GM19035 (cell line): Measurements from ENCODE around the gene LMTK2.
"Not testable (repeated sequence)": the region's sequence is repeated elsewhere in the genome, so short reads cannot be mapped to it uniquely, and the experiment has no call there.

Experiments
- ATAC-seq: cut with Tn5 transposase; IDR thresholded peaks from one replicate; pipeline ENCODE4 v1.9.1; 2021; ENCODE audit not compliant: unreplicated experiment

LMTK2 gene

DNA sequence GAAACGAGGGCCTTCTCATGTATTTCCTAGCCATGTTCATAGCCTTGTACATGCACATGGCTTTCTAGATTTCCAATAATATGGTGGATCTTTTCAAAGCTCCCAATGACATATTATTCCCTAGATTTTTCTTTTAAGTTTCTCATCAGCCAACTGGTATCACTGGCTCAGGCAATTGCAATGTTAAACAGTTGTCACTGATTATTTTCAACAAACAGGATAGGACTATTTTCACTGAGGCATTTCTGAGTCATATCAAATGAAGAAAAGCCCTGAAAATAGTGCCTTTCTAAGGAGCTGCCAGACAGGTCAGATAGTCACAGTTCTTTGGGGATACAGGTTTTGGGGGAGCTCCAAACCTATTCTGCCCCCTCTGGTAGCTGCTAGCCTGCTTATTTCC lies 4.5 kb upstream of the LMTK2 start:
- no peak for ATAC-seq

DNA sequence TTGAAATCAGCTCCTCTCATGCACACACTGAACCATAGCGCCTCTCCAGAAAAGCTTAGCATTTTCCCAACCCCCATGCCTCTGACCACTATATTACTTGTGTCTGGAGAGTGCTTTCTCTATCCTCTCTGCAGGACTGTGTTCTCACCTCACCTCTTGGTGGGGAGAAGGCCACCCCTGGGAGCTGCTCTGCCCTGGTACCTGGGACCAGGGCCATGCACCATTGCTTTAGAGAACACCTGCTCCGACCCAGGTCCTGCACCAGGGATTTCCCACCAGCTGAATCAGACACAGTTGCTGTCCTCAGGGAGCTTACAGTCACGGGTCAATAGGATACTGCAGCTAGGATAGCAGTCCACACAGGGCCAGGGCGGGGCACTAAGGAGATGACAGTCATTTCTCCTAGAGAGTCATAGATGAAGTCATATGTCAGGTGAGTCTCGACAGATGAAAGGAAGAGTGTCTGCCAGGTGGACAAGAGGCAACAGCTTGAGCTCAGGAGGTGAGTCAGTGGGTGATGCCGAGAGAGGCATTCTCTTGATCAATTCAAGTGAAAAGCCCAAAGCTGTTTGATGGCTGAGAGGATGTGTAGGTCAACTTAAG lies 619 bp upstream of the LMTK2 start:
- ATAC-seq, result peak; percentile 4

DNA sequence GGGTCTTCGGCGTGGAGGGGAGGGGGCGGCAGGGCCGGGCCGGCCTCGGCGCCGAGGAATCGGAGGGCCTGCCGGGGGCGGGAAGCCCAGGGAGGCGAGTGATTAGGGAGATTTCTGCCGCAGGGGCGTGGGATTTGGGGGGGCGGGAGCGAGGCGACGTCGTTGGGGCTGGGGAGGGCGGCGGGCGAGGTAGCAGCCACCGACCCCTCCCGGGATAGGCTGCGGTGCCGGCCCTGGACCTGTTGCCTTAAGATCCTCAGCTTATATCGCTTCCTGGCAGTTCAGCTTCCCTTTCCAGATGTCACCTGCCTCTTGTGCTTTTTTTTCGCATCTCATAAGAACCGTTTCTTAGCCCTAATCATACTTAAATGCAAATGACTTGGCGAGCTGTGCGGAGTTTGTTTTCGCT lies 655 bp downstream of the LMTK2 start:
- no peak for ATAC-seq

DNA sequence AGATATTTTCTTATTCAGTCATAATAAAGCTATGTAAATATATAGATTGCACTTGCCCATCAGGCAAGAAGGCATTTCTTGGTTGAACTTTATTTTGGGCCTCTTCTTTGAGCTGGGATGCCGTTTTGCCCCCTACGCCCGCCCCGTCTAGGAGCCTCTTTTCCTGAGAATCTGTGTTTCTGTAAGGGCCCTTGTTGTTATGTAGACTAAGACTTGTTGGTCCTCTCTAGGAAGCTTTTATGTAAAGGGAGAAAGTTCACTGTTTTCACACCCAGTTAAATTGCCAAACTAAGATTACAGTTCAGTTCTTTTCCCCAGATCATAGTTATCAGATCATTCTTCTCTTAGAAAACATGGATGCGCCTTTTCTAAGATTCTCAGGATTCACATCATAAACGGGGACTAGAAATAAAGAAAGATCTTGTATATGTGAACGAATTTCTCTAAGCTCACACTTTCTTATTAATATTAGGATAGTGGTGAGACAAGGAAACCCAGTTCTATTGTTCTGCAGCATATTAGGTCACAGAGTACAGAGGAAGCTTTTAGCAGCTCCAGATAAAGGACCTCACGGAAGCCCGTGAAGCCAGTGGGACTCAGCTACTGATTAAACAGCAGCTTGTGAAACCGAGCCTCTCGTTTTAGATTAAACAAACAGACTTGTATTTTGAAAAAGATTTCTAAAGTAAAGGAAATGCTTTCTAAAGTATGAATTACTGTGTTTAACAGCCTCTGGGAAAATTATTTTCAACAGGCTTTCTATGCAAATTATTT lies 3.8 kb downstream of the LMTK2 start:
- no peak for ATAC-seq

DNA sequence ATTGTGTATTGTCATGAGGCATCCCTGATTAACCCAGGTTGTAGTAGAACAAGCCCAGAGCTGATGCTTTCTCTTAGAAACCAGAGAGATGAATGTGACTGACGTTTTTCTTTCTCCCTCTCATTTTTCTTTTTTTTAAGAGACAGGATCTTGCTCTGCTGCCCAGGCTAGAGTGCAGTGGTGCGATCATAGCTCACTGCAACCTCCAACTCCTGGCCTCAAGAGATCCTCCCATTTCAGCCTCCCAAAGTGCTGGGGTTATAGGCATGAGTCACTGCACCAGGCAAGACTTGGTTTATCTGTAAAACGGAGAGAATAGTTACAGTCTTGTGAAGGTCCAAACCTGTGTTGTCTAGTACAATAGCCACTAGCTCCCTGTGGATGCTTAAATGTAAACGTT lies 5.4 kb downstream of the LMTK2 start:
- ATAC-seq, result no peak

DNA sequence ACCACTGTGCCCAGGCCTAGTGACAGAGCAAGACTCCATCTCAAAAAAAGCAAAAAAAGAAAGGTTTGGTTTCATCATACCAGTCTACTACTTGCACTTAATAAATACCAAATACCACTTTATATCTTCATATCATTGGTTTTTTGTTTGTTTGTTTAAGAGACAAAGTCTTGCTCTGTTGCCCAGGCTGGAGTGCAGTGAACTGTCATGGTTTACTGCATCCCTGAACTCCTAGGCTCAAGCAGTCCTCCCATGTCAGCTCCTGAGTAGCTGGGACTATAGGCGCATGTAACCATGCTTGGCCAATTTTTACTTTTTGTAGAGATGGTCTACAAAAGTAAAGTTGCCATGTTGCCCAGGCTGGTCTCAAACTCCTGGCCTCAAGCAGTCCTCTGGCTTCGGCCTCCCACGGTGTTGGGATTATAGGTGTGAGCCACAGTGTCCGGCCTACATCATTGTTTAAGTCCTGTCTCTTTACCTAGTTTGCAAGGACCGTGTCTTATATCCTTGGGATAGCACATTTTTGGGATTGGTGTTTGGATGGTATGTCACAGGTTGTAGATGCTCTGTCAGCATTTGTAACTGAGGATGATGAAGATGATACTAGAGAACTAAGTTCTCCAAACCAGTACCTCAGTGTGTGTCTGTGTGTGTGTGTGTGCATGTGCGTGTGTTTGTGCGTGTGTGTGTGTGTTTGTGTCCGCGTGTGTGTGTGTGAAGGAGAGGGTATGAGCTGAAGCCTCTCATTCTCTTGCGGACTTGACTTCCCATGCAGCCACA lies 9.3 kb downstream of the LMTK2 start:
- ATAC-seq, result no peak

DNA sequence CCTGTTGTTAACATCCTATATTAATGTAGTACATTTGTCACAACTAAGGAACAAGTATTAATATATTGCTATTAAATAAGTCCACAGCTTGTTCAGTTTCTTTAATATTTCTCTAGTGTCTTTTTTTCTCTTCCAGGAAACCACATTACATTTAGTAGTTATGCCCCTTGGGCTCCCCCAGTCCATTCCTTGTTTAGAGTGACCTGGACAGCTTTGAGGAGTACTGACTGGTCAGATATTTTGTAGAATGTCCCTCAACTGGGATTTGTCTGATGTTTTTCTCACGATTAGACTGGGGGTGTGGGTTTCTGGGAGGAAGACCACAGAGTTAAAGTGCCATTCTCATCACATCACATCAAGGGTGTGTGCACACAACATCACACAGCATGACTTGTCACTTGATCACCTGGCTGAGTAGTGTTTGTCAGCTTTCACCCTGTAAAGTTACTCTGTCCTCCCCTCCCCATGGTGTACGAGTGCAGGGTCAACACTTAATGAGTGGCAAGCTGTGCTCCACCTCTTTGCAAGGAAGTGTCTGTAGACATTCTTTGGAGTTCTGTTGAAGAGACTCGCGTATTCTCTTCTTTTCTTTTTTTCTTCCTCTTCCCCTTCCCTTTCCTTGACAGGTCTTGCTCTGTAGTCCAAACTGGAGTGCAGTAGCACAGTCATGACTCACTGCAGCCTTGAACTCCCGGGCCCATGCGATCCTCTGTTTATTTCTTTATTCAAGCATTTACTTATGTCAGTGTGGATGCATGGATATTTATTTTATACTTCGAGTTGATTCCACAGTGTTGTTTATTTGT lies 10.2 kb downstream of the LMTK2 start:
- ATAC-seq, result no peak

DNA sequence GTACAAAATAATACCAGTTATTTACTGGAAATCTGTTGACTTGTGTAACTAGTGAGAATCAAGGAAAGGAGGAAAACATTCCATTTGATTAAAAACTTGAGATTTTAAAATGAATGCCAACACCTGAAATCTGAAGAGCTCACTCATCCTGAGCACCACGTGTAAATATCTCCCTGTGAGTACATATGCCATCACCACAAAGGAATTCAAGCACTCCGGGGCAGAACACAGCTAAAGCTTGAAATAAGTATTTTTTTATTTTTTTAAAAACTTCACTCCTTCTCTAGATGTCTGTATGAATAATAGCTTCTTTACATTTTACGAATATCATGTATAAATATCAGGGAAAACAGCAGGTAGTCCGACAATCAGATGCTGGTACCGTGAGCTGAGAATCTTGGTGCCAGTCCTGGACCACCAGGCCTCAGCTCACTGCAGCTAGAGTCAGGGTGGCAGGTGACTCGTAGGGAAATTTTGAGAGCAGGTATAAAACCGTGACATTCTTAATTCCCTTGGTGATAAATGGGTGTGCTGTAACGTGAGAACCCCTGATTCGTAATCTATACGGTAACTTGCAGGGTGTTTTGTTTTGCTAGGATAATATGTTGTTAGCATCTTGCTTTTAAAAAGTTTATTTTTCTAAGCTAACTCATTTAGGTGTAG lies 12.7 kb downstream of the LMTK2 start:
- no peak for ATAC-seq

DNA sequence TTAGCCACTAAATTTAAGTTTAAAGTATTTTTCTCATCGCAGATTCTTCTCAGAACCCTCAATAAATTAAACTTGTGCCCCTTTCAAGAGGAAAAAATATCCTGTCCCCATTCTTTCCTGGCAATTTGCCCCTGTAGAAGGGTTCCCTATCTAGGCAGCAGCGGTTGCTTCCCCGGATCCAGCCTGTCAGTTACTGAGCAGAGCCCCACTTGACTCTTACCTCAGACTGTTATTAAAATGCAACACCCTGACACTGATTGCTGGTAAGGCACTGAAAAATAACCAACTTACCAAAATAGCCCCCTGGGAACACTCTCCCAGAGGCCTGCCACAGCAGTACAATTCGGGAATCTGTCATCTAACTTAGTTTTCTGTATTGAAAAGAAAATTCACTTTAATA lies 13.9 kb downstream of the LMTK2 start:
- ATAC-seq, result no peak

DNA sequence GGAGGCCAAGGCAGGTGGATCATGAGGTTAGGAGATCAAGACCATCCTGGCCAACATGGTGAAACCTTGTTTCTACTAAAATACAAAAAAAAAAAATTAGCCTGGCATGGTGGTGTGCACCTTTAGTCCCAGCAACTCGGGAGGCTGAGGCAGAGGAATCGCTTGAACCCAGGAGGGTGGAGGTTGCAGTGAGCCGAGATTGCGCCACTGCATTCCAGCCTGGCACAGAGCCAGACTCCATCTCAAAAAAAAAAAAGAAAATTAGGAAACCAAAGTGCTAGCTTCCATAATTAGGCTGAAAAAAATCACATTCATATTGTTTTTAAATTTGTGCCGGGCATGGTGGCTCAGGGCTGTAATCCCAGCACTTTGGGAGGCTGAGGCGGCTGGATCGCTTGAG lies 14.7 kb downstream of the LMTK2 start:
- ATAC-seq, result not testable (repeated sequence)

DNA sequence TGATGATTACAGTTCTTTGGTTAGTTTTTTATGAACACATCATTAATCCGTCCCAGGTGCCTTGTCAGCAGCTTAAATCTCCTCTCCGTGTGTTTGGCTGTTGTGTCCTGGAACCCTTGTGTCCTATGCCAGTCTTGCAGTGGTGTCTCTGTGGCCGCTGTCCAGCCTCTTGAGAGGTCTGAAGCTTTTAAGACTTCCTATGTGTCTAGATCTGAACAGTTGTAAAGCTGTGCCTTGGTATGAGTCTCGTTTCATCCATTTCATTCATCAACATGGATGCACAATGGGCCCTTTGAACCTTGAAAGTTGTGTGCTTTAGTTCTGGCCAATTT lies 16.7 kb downstream of the LMTK2 start:
- no peak for ATAC-seq

DNA sequence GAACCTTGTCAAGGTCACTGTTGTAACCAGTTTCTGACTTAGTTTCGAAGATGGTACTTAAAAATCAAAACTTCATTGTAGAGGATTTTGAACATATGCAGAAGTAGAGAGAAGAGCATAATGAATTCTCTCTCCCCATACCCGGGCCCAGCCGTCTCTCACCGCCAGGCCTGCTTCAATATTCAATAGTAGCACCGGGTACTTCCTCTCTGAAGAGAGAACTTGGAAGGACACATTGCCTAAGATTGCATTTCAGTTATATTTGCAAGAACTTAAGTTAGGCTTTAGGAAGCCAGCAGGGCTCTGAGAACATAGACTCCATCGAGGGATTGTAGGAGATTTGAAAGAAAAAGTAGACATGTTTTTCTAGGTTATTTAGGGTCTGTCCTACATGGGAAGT lies 19.1 kb downstream of the LMTK2 start:
- ATAC-seq, result no peak

DNA sequence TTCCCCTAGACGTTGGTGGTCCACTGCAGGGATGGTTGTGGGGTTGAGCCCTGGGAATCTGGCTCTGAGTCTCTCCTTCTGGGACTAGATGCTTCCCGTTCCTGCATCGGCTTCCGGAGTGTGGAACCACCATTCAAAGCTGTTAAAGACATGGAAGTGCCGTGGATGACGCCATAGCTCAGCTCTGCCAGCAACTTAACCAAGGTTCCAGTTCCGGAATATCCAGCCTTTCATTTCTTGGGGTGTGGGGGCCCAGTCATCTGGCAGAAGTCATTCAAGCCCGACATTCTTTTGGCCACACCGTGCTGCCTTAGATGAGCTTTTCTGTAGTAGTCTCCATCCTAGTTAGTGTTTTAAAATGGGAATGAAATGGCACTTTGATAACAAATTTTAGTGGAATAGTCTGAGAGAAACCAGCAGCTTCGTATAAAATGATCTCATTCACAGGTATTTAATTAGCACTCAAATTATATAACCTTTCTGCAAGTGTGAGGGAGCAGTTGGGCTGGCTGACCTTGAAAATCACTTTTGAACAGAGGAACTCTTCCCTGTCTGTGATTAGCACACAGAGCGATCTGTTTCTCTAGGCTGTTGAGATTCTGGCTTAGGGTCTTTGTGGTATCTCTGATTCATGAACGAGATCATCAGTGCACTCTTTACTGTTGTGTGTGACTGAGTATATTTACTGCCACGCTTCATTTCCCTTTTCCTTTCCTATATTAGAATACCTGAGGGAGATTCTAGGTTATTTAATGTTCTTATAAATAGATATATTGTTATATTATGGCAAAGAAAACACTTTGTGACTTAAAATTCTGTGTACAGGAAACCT lies 19.9 kb downstream of the LMTK2 start:
- ATAC-seq, result no peak

DNA sequence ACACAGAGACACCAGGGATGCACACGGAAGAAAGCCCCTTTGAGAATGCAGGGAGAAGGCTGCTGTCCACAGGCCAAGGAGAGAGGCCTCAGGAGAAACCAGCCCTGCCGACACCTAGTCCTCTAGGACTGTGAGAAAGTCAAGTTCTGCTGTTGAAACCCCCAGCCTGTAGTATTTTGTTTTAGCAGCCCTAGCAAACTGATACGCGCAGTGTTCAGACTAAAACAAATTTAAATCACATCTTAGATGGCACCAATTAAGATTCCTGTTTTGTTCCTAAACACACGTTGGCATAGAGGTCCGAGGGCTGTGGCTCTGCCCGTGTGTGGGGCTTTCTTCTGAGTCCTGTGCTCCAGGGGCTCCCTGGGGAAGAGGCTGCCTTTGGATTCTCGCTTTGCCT lies 21.7 kb downstream of the LMTK2 start:
- no peak for ATAC-seq

DNA sequence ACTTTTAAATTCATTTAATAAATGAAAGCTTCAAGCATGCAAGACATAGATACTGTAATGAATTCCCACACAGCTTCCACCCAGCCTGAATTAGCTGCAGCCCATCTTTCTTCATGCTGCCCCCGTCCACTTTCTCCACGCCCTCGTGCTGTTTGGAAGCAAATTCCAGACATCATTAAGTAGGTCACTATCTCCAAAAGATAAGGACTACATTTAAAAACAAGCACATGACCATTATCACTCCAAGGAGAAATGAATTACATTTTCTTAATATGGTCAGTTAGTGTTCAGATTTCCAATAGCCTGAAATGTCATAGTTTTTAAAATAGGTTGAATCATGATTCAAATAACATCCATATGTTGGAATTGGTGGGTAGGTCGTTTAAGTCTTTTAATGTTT lies 24.3 kb downstream of the LMTK2 start:
- ATAC-seq, result no peak

DNA sequence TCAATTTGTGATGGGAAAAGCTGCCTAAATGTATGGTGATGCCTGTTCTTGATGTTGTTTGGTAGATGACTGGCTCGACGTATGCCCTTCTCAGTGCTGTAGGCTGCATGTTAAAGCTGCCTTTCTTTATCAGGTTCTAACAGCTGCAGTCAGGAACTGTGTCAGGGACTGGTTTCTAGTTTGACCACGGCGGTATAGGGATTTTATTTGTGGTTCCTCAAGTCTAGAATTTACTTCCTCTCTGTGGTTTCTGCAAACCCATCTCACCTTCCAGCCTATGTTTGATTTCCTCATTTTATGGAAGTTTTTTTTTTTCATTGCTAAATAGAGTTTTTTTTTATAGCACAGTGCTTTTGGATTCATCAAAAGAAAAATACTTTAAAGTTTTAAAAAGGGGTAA lies 26.5 kb downstream of the LMTK2 start:
- ATAC-seq, result peak; percentile 91

DNA sequence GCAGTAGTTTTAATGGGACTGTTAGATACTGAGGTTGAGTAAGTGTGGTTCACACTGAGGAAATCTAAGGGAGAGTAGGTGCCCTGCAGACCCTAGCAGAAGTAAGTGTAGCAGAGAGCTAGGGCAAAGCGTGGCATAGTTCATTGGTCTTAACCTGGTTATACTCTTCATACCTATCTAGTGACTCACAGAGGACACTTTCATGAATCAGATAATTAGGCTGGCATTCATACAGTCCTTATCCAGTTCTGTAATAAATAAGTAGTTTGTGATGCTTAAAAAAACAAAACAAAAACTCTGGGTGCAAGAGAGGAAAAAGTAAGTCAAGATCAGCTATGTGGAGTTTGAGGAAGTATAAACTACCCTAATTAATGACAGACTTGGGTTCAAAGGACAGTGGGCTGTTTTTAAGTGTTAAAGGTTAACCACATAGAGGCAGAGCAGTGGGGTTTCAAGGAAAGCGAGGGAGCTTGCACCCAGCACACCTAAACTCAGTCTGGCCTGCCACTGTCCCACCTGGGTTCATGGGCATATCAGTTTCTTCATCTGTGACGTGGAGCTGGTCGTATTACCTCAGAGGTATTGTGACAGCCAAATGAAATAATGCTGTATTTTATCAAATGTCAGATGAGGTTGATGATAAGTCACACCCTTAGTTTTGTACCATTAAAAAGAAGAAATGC lies 27.1 kb downstream of the LMTK2 start:
- ATAC-seq, result peak; percentile 24

DNA sequence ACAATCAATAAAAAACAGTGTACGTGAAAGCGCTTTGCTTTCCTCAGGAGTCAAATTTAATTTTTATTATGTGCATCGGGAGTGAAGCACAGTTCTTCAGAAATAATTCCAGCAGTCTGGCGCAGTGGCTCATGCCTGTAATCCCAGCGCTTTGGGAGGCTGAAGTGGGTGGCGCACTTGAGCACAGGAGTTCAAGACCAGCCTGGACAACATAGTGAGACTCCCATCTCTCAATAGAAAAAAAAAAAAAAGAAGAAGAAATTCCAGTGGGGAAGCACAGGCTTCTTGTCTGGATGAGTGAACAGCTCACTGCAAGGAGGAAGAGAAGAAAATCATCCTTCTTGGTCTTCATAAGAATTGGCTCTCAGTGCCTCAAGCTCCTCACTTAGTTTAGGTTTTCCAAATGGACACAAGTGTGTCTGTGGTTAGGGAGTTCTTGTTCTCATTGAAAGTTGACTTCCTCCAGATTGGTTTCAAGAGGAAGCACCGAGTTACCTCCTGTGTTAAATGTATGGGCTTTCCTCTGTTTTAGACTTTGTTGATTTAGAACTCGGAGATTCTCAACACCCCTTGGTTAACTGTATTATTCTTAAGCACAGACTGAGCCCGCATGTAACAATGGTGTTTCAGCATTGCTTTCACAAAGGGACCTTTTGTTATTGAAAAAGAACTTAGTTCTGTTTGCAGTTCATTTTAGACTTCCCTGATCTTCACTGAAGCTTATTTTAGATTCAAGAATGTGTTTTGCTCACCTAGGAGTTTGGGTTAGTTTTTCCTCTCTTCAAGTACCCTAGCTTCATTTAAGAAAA lies 28.0 kb downstream of the LMTK2 start:
- no peak for ATAC-seq

DNA sequence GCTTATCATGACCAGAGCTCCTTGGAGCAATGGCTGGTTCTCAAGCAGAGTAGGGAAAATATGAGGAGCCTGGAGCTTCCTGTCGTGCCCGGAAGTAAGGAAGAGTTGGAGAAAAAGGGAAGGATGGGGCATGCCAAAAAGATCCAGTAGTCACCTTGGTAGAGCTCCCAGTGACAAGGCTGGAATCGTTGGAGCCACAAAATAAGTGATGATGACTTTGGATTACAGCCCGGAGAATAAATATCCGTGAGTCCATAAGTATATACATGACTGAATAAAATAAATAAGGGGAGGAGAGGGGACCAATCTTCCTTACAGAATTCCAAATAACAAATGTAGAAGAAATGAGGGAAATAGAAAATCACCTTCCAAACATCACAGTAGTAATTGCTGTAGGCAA lies 29.3 kb downstream of the LMTK2 start:
- no peak for ATAC-seq
